AG09319 (cell line): ENCODE data around the gene XRCC6.

ENCODE experiments used
- DNase-seq: peaks from one replicate; pipeline ENCODE4 v3.0.0-alpha.2; 2010; ENCODE audit warnings: low read depth; ENCODE audit errors: extremely low read depth
- CTCF ChIP-seq: IDR thresholded peaks from 2 replicates; pipeline ENCODE4 v1.5.1; 2011; ENCODE audit warnings: low read depth, mild to moderate bottlenecking, inconsistent platforms, low read length, moderate library complexity

Gene XRCC6

GRCh38 chr22:41688365-41689211, 67.5 kb downstream of the XRCC6 start, which contains the start of gene SNU13:
SNU13 (minus strand) TSS chr22:41688867; CDS start chr22:41688796, 71 bp downstream.
- peak; percentile 70 for DNase-seq
- no peak for TF ChIP-seq CTCF

- TF ChIP-seq CTCF, result no peak
- no peak for DNase-seq
Observed at GRCh38 chr22:41690476-41690875, 69.4 kb downstream of the XRCC6 start.

DNA sequence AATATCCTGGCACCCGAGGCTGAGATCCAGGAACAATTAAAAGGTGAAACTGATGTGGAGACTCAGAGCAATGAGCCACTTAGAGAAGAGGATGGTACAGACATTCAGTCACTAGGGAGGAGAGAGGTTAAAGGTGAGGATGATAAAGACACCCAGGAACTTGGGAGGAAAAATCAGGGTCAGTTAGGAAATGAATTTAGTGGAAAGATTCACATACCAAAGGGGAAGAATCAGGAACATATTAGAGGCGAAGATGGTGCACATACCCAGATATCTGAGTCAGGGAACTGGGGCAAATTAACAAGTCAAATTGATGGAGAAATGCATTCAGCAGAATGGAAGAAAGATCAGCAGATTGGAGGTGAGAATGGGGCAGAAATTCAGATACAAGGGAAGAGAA, 74.1 kb downstream of the XRCC6 start:
- TF ChIP-seq CTCF, result no peak
- DNase-seq, result no peak

GRCh38 chr22:41696703-41697102, 75.6 kb downstream of the XRCC6 start:
- TF ChIP-seq CTCF, result no peak
- no peak for DNase-seq

DNA sequence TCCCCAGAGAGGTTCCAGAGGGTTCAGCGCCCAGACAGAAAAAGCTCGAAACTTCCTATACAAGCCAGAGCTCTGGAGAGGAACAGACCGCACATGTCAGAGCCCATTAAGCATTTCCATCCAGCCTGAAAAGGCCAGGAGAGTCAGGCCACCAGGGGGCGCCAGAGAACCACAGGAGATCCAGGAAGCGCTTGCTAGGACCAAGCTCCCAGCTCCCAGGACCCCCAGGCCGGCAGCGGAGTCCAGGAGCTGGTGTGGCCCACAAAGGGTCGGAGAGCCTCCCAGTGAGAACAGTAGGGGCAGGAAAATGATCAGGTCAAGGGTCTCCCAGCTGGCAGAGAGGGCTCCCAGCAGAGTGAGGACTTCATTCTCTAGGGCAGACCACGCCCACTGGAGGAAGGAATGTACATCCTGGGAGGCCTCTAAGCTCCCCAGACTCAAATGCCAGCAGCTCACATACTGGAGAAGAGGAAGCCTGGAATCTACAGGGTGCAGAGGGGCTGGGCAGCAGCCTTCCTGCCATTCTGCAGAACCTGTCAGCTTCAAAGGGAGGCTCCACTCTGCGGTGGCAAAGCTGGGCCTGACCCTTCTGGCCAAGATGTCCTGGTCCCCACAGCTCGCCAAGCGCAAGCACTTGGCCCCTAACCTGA, 76.2 kb downstream of the XRCC6 start:
- peak; percentile 69 for DNase-seq
- peak; percentile 94 for TF ChIP-seq CTCF

- DNase-seq, result peak; percentile 30
- no peak for TF ChIP-seq CTCF
Observed at GRCh38 chr22:41699264-41700107, 78.4 kb downstream of the XRCC6 start, which contains the start of gene MEI1. MEI1 (plus strand) TSS chr22:41699503; CDS start chr22:41699539, 36 bp downstream.
